ENCODE results near the gene LMBR1.

LMBR1 gene

GRCh38 chr7:156895024-156895780 lies 2.2 kb upstream of the LMBR1 start:
- H3K4me3 ChIP-seq (IDR thresholded peaks at IDR 0.05; ENCODE audit: insufficient read depth, low read depth, low read length), result no peak overlapping the region
- H3K4me1 ChIP-seq (ENCODE audit: low read depth, poor library complexity, severe bottlenecking), result peaks cover 23% of the 10 kb centered on the region
- no peak overlapping the region for H2AFZ ChIP-seq (ENCODE audit: low read depth)
- no peak for TF ChIP-seq CTCF (conservative IDR thresholded peaks at IDR 0.05; ENCODE audit: low read depth, low read length)
- no peak overlapping the region for H3K9ac ChIP-seq
- no peaks in the 10 kb centered on the region for H4K20me1 ChIP-seq (ENCODE audit: insufficient read depth)
- no peaks in the 10 kb centered on the region for H3K27me3 ChIP-seq (ENCODE audit: insufficient read depth, low read depth)
- H3K36me3 ChIP-seq (ENCODE audit: insufficient read depth), result no peaks in the 10 kb centered on the region
- H3K4me2 ChIP-seq, result no peak overlapping the region
- H3K79me2 ChIP-seq (ENCODE audit: insufficient read depth, low read depth), result peaks cover 21% of the 10 kb centered on the region
- H3K27ac ChIP-seq, result no peak overlapping the region

GRCh38 chr7:156892081-156892800 lies 742 bp downstream of the LMBR1 start:
- H3K27me3 ChIP-seq (ENCODE audit: insufficient read depth, low read depth), result no peaks in the 10 kb centered on the region
- no peaks in the 10 kb centered on the region for H3K36me3 ChIP-seq (ENCODE audit: insufficient read depth)
- no peak overlapping the region for H3K4me3 ChIP-seq (IDR thresholded peaks at IDR 0.05; ENCODE audit: insufficient read depth, low read depth, low read length)
- H3K79me2 ChIP-seq (ENCODE audit: insufficient read depth, low read depth), result peaks cover 50% of the 10 kb centered on the region
- H3K9ac ChIP-seq, result peak overlapping the region; percentile 62
- H3K4me1 ChIP-seq (ENCODE audit: low read depth, poor library complexity, severe bottlenecking), result peaks cover 36% of the 10 kb centered on the region
- TF ChIP-seq CTCF (conservative IDR thresholded peaks at IDR 0.05; ENCODE audit: low read depth, low read length), result no peak
- peak overlapping the region; percentile 91 for H3K4me2 ChIP-seq
- no peaks in the 10 kb centered on the region for H4K20me1 ChIP-seq (ENCODE audit: insufficient read depth)
- H2AFZ ChIP-seq (ENCODE audit: low read depth), result peak overlapping the region; percentile 38
- peak overlapping the region; percentile 24; the same call in 1 of the 2 replicates for H3K27ac ChIP-seq

GRCh38 chr7:156889746-156890145 lies 3.2 kb downstream of the LMBR1 start:
- Histone ChIP-seq H3K9ac (no peak overlapping the region), H3K36me3 (ENCODE audit: insufficient read depth) (no peaks in the 10 kb centered on the region; the same call in 1 of the 2 replicates), H3K4me2 (no peak overlapping the region), H3K79me2 (ENCODE audit: insufficient read depth, low read depth) (peaks cover 75% of the 10 kb centered on the region), H3K27me3 (ENCODE audit: insufficient read depth, low read depth) (no peaks in the 10 kb centered on the region), H2AFZ (ENCODE audit: low read depth) (no peak overlapping the region), H3K4me1 (ENCODE audit: low read depth, poor library complexity, severe bottlenecking) (peaks cover 29% of the 10 kb centered on the region), H4K20me1 (ENCODE audit: insufficient read depth) (peaks cover 3% of the 10 kb centered on the region; the same call in 1 of the 2 replicates), H3K27ac (no peak overlapping the region), H3K4me3 (IDR thresholded peaks at IDR 0.05; ENCODE audit: insufficient read depth, low read depth, low read length) (no peak overlapping the region)
- TF ChIP-seq CTCF (conservative IDR thresholded peaks at IDR 0.05; ENCODE audit: low read depth, low read length), result no peak

GRCh38 chr7:156889089-156889488 lies 3.9 kb downstream of the LMBR1 start:
- peaks cover 7% of the 10 kb centered on the region; the same call in 1 of the 2 replicates for H4K20me1 ChIP-seq (ENCODE audit: insufficient read depth)
- no peak overlapping the region for H3K9ac ChIP-seq
- no peak overlapping the region for H3K4me2 ChIP-seq
- peaks cover 25% of the 10 kb centered on the region for H3K4me1 ChIP-seq (ENCODE audit: low read depth, poor library complexity, severe bottlenecking)
- no peak overlapping the region for H3K27ac ChIP-seq
- H3K79me2 ChIP-seq (ENCODE audit: insufficient read depth, low read depth), result peaks cover 82% of the 10 kb centered on the region
- no peak overlapping the region for H3K4me3 ChIP-seq (IDR thresholded peaks at IDR 0.05; ENCODE audit: insufficient read depth, low read depth, low read length)
- no peak overlapping the region for H2AFZ ChIP-seq (ENCODE audit: low read depth)
- H3K36me3 ChIP-seq (ENCODE audit: insufficient read depth), result no peaks in the 10 kb centered on the region; the same call in 1 of the 2 replicates
- H3K27me3 ChIP-seq (ENCODE audit: insufficient read depth, low read depth), result no peaks in the 10 kb centered on the region
- TF ChIP-seq CTCF (conservative IDR thresholded peaks at IDR 0.05; ENCODE audit: low read depth, low read length), result no peak

All from KMS-11 (cell line).